ENCODE results near the gene LRRC74A.
"Not testable (repeated sequence)": the region's sequence is repeated elsewhere in the genome, so short reads cannot be mapped to it uniquely, and the experiment has no call there.

DNA sequence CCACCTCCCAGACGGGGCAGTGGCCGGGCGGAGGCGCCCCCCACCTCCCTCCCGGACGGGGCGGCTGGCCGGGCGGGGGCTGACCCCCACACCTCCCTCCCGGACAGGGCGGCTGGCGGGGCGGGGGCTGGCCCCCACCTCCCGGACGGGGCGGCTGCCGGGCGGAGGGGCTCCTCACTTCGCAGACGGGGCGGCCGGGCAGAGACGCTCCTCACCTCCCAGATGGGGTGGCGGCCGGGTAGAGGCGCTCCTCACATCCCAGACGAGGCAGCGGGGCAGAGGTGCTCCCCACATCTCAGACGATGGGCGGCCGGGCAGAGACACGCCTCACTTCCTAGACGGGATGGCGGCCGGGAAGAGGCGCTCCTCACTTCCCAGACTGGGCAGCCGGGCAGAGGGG lies 71.8 kb downstream of the LRRC74A start:
- TF ChIP-seq CTCF (IDR thresholded peaks at IDR 0.05; ENCODE audit: low read length); EZH2 (optimal IDR thresholded peaks at IDR 0.05; ENCODE audit: low read depth, low read length): not testable (repeated sequence)

All from MM.1S (cell line).